Measurements from ENCODE around the gene TRMT2A. TPM values are rescaled to one million over a fixed set of nuclear protein-coding genes. Genes with fewer than 3 reads are reported as not detected.

The TRMT2A gene
- total RNA-seq, 2 donors from 2014 or later: 25.7 to 37.7 TPM

DNA sequence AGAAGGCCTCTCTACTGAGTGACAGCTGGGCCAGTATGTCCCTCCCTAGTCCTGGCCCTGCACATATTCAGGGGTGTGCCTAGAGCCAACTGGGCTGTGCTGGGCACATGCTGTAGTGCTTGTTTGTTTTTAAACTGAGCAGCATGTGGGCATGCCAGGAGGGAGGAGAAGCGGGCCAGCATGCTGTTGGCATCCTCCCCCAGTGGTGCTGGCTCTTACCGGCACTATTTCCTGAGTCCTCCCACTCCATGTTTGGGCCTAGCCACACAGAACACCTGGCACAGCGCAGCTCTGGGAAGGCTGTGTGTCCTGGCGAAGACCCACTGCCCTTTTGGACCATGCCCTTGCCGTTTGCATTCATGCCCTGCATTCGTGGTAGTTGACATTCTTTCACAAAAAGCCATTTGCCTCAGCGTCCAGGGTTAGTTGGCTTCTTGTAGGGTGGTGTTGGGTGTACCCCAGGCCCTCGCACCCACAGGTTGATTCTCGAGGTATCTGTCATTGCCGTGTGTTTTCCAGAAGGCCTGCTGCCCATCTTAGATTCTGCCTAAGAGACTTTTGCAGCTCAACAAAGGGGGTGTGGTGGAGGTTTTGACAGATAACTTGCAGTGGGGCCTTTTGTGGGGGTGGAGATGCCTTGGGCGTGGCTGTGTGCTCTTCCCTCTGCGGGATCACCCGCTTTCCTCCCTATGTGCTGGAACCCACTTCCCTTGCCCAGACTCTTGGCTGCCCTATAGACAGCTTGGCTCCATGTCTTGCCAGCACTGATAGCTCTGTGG lies 23.4 kb downstream of the TRMT2A start:
- intact Hi-C loops (cut with DNase I): loop anchor here in 1 of 2 donors (5.0 kb wide), 1 partner anchor 641 kb away; no protein-coding TSS in a partner anchor
- DNase-seq (ENCODE audit: low spot score): peak; percentile 51

DNA sequence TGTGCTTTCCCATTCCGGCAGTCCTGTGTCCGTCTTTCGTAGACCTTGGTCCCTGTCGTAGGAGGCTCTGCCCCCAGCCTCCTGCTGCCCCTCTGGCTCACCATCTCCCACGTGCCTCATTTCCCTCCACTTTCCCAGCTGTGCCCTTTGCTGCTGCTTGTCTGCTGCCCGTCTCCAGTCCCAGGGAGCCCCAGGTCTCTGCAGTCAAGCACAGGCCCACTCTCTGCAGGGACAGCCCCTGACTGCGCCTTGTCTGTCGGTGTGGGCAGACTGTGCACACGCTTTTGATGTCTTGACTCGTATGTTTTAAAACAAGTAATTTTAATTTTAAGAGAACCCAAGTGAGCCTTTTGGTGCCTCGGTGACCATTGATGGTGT lies 24.6 kb downstream of the TRMT2A start:
- DNase-seq (ENCODE audit: low spot score): peak; percentile 56
- intact Hi-C loops (cut with DNase I): loop anchor here in 1 of 2 donors (5.0 kb wide), 1 partner anchor 640 kb away; no protein-coding TSS in a partner anchor

DNA sequence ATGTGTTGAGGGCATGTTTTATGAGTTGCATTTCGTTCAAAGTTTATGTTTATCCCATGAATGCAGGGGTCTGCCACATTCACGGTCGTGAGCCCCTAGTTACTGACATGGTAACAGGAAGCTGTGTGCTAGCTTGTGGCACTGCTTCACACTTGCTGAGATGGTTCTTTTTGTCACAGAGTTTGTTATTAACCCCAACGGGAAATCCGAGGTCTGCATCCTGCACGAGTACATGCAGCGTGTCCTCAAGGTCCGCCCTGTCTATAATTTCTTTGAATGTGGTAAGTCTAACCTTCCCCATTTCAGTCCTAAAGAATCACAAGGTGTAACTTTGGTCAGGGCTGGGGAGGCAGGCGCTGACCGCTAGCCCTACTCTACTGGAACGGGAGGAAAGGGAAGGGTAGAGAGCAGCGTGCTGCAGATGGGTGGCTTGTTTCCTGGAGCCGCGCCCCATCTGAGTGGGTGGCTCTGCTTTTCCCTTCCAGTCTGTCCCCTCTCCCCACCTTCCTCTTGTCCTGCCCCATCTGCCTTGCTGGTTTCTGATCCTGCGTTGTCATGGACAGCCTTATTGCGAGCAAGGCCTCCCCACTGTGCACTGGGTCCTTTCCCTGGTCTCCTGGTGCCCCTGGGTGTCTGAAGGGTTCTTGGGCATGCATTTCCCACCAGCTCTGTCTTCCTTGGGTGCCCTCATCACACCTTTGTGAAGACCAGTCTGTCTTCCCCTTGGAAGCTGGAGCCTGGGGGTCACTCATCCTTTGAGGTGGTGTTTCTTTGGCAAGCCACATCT lies 25.1 kb downstream of the TRMT2A start:
- DNase-seq (ENCODE audit: low spot score): no peak
- intact Hi-C loops (cut with DNase I): loop anchor here in 1 of 2 donors (5.0 kb wide), 1 partner anchor 640 kb away; no protein-coding TSS in a partner anchor

DNA sequence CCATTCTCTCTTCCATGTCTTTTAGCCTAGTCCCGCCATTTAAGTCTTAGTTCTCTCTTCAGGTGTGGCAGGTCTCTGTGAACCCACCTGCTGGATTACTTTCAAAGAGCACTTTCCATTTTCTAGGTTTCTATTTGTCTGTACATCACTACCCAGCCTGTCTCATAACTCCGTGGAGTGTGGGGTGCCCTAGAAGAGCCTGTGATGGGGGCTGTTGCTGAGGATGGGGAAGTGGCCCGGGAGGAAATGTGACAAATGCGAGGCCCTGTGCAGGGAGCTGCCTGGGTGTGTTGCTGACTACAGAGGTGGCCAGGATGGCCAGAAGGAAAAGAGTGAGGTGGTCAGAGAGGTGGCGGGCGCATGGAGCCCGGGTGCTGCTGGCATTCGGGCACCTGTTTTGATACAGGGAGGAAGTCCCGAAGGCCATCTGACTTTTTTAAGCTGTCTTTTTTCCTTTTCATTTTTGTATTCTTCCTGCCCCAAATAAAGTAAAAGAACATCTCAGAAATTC lies 26.2 kb downstream of the TRMT2A start:
- intact Hi-C loops (cut with DNase I): loop anchor here in 1 of 2 donors (5.0 kb wide), 1 partner anchor 638 kb away; no protein-coding TSS in a partner anchor

DNA sequence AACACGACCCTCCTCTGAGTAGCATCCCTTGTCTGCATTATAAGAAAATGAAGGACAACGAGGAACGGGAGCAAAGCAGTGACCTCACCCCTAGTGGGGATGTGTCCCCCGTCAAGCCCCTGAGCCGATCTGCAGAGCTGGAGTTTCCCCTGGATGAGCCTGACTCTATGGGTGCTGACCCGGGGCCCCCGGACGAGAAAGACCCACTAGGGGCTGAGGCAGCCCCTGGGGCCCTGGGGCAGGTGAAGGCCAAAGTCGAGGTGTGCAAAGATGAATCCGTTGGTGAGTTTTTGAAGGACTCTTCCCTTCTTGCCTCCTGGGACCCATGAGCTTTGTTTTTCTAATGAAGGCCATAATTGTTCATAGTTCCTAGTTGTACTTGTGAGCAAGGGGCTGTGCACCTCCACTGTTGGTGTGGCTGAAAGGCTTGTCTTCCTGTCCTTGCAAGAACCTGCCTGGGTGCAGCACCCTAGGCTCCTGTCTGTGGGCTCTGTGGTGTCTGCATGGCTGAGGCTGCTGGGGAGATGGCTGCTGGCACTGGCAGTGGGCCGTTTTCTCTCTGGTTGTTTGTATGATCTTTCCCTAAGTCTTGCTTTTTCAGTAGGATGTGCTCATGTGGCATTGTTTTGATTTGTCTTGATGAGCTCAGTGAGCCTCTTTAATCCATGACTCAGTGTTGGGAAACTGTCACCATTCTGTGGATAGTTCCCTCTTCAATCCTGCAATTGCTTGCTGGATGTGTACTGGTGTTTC lies 26.9 kb downstream of the TRMT2A start:
- no peak for DNase-seq (ENCODE audit: low spot score)
- intact Hi-C loops (cut with DNase I): loop anchor here in 1 of 2 donors (5.0 kb wide), 1 partner anchor 638 kb away; no protein-coding TSS in a partner anchor

More for the DNA sequence above, 26.2 kb downstream of the TRMT2A start:
- no peak for DNase-seq (ENCODE audit: low spot score)

DNA sequence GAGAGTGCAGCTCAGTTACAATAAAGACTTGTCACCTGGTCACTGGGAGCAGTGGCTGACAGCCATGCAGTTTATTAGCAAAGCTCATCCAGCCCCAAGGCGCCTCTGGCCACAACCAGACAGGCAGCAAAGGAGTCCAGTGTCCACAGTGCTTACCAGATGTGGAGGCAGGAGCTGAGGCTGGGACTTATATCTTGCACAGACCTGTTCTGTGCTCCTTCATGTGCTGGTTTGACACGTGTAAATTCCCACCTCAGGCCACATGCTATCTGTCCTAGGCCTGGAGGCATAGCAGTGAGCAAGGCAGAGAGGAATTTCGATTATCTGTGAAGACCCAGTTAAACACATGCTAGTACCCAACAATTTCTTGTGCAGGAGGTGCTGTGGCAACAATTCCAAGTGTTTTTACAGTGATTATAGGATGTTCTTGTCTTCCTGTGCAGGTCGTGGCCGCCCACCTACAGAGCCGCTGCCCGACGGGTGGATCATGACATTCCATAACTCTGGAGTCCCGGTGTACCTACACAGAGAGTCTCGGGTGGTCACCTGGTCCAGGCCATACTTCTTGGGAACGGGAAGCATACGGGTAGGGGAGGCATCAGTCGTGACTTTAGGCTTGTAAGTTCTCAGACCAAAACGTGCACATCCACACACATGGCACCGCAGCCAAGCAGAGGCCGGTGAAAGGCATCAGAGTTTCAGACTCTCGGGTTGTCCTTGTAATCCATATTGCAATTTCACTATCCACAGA lies 27.6 kb downstream of the TRMT2A start:
- intact Hi-C loops (cut with DNase I): no loop called here
- no peak for DNase-seq (ENCODE audit: low spot score)

DNA sequence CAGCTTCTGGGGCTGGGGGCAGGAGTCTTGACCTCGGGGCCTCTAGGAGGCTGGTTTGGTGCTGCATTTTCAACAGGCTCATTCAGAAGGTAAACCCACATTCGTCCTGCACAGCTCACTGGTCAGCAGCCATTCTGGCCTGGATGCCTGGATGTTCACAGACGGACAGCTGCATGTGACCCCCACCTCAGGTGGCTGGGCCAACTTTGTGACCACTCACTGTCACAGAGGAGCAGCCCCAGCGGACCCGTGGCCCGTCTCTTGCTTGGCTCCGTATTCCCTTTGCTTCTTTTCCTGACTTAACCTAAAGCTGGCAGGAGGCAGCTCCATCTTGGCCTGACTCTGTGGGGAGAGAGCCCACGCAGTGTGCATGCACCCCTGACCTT lies 28.8 kb downstream of the TRMT2A start:
- no peak for DNase-seq (ENCODE audit: low spot score)
- intact Hi-C loops (cut with DNase I): no loop called here

DNA sequence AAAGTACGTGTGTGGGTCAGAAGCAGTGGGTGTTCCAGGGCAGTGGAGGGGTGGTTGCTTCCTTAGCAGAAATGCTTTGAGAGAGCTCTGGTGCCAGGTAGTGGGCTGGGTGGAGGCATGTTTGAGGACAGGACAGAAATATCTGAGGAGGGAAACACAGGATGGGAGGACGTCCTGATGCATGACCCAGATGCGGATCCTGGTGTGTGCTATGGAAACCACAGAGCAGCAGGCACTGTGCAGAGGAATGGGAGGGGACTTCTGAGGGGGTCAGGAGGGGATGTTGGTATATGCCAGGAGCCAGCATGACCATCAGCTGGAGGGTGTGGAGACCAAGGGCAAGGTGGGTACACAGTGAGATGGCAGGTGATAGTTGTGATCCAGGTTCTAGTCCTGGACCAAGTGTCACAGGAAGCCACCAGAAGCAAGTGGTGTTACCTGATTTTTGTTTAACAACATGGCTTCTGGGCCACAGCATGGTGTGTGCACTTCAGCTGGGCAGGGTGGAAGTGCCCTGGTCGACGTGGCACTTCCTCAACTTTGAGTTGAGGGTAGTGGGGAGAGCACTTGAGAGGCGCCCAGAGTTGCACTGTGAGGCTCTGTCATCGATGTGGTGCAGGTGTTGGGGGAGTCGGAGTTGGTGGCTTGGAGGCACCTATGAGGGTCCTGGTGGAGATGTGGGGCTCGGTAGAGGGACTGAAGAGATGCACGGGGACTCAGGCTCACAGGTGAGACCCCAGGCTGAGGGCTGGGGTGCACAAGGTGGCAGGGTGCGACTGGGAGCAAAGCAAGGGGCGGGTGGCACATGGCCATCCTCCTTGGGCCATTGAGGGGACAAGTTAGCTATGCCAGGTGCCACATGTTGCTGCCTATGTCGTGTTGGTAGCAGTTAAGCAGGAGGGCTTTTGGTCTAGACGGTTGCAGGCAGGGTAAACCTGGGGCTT lies 29.4 kb downstream of the TRMT2A start:
- DNase-seq (ENCODE audit: low spot score): no peak

DNA sequence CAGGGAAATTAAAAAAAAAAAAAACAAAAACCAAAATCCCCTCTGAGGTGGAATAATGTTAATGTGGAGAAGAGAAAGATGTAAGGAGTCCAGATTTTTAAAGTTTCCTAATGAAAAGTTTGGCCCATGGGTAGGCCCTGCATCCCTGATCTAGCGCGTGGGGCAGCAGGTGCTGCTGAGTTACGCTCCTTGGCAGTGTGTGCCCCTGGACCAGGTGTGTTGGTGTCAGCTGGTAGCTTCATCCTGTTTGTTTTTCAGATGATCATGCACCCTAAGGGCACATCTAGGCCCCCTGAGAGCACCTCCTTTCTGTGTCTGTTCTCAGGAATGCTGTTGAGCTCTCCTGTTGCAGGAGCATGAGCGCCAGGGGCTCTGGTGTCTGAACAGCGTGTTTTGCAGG lies 30.3 kb downstream of the TRMT2A start:
- intact Hi-C loops (cut with DNase I): no loop called here
- DNase-seq (ENCODE audit: low spot score): no peak

More for the DNA sequence above, 29.4 kb downstream of the TRMT2A start:
- intact Hi-C loops (cut with DNase I): no loop called here

DNA sequence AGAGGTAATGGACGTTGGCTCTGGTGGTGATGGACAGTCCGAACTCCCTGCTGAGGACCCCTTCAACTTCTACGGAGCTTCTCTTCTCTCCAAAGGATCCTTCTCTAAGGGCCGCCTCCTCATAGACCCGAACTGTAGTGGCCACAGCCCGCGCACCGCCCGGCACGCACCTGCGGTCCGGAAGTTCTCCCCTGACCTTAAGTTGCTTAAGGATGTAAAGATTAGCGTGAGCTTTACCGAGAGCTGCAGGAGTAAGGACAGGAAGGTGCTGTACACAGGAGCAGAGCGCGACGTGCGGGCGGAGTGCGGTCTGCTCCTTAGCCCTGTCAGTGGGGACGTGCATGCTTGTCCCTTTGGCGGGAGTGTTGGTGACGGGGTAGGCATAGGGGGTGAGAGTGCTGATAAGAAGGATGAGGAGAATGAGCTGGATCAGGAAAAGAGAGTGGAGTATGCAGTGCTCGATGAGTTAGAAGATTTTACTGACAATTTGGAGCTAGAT lies 30.9 kb downstream of the TRMT2A start:
- intact Hi-C loops (cut with DNase I): no loop called here
- DNase-seq (ENCODE audit: low spot score): no peak

DNA sequence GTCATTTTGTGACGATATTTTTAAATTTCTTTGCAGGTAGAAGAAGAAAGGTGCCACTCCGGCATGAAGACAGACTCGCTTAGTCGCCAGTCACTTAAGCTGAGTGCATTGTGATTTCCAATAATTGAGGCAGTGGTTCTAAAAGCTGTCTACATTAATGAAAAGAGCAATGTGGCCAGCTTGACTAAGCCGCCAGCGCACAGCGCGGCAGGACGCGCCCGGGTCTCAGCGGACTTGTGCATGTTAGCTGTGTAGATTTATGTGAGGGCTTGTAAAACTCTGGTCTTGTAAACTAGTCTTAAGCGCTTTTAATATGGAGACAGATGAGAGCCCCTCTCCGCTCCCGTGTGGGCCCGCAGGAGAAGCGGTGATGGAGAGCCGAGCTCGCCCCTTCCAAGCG lies 31.4 kb downstream of the TRMT2A start:
- DNase-seq (ENCODE audit: low spot score): no peak
- intact Hi-C loops (cut with DNase I): no loop called here

DNA sequence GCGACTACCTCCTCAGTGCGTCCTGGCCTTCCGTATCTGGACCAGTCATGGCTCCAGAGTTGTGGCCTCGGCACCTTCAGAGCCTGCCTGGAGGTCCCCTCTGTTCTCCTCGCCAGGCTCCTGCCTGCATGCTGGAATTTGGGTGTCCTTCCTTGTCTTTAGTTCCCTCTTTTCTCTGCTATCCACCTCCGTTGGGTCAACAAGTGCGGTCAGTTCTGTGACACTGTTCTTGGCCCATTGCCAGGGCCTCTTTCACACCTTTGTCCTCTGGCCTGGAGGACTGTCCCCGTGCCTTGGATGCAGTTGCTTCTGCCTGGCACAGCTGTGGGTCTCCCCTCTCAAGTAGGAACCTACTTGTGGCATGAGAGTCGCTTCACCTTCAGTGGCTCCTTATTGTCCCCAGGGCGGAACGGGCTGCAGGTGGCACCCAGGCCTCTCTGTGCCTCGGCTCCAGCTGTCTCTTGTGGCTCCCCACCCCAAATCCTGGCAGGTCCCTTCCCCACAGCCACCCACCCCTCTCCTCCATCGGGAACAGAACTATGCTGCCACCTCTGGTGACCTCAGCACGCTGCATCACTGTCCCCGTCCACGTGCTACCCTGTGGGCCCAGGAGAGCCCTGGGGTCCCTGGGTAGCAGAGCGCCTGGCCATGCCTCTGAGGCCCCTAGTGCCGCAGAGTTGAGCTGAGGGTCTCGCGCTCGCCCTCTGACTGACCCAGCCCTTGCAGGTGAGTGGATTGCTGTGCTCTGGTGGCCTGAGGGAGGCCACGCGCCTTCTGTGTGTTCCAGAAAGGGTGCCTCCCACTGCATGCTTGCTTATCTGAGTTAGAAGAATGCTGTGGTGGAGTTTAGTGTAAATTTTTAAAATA lies 32.2 kb downstream of the TRMT2A start:
- intact Hi-C loops (cut with DNase I): no loop called here
- no peak for DNase-seq (ENCODE audit: low spot score)

DNA sequence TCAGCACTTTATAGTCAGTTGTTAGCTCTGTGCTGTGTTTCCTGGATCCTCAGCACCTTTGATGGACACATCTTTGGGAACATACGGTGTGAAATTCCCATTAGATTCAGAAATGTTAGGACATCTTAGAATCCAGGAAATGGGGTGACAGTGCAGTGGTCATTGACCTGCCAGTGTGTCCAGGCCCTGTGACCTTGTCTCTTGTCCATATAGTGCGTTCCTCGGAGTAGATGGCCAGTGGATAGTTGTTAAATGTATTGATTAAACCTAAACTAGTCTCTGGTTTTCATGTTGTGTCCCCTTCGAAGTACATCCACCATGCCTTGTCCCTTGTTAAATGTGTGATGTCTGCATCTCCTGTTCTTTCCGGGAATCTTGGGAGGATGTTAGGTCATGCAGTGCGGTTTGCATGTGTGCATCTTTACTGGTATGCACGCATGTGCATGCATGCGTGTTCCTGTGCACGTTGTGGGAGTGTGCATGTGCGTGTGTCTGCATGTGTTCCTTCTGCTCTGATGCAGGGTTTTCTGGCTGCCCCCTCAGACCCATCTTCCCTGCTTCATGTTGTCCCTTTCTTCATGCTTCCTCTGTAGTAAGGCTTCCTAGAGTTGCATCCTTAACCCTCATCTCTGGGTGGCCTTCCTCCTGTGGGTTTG lies 33.0 kb downstream of the TRMT2A start:
- intact Hi-C loops (cut with DNase I): no loop called here
- DNase-seq (ENCODE audit: low spot score): no peak

DNA sequence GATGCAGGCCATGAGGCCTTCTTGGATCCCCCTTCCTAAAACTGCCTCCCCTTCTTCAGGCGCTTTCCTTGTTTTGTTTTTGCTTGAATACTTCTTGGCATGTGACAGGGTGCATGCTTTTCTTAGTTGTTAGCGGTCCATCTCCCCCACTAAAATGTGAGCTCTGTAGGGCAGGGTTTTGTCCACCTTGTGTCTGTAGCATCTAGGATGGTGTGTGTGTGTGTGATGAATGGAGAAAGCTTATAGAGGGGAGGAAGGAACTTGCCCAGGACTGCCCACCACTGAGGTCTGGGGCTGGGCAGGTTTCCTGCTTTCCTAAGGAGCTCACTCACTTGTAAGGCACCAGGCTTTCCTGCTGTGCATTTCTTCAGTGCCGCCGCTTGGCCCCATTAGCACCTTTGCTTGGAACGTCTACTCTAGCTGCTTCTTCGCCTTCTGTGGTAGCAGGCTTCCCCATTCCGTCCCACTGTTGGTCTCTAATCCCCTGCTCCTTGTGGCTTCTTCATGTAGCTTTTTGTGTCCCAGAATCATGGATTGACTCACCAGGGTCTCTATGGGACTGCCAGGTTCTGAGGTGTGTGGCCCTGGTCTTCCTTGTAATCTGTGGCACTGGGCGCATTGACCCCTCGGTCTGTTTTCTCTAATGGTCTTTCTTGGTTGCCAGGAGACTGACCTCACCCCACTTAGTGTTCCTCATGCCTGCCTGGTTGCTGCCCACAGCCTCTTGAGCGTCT lies 33.7 kb downstream of the TRMT2A start:
- DNase-seq (ENCODE audit: low spot score): no peak
- intact Hi-C loops (cut with DNase I): no loop called here
